Body of pancreas (tissue), 4 donors: ENCODE results near the gene DGKD. TPM values are rescaled to one million over a fixed set of nuclear protein-coding genes. Genes with fewer than 3 reads are reported as not detected.
"Not testable (repeated sequence)": the region's sequence is repeated elsewhere in the genome, so short reads cannot be mapped to it uniquely, and the experiment has no call there.

Source experiments
- ATAC-seq: fragments of 150-250 bp; one replicate; pipeline ENCODE4 v1.9.1; 2016
- DNase-seq, 4 donors: peaks; one replicate each; pipeline ENCODE4 v3.0.0-alpha.2; 2019
- H3K27ac ChIP-seq, 4 donors: fragments of 200-600 bp; sonication (generic); 1 replicate in 3 of 4; 2 replicates in 1 of 4; pipeline versions ENCODE4 v1.5.1 to v1.6.1; 2016 to 2019; ENCODE audit warnings: mild to moderate bottlenecking in 1 of 4, mixed read lengths in 1 of 4, moderate library complexity in 1 of 4
- H3K27me3 ChIP-seq, 2 donors: fragments of 200-600 bp; sonication (generic); one replicate each; pipeline ENCODE4 v1.6.0; 2016; ENCODE audit warnings: mild to moderate bottlenecking in 1 of 2
- H3K36me3 ChIP-seq, 2 donors: fragments of 200-600 bp; sonication (generic); replicated peaks in 1 of 2; 2 replicates each; pipeline ENCODE4 v1.5.1; 2016; ENCODE audit warnings: low read depth in 2 of 2; ENCODE audit not compliant: insufficient read depth in 1 of 2
- H3K4me1 ChIP-seq: fragments of 200-600 bp; sonication (generic); one replicate; pipeline ENCODE4 v1.6.0; 2016
- H3K4me3 ChIP-seq, 2 donors: fragments of 200-600 bp; sonication (generic); 1 replicate in 1 of 2; 2 replicates in 1 of 2; pipeline ENCODE4 v1.5.1; 2016 to 2019
- H3K9me3 ChIP-seq, 3 donors: fragments of 200-600 bp; sonication (generic); 1 replicate in 2 of 3; 2 replicates in 1 of 3; pipeline ENCODE4 v1.5.1; 2016
- CTCF ChIP-seq, 7 experiments: fragments of 450-650 bp in 4 of 7; fragments of 200-600 bp in 3 of 7; sonication (generic) in 3 of 7; IDR thresholded peaks; one replicate each; pipeline ENCODE4 v1.5.1; 2016 to 2019; ENCODE audit warnings: antibody characterized with exemption in 7 of 7
- POLR2A ChIP-seq, 3 donors: fragments of 450-650 bp; IDR thresholded peaks; one replicate each; pipeline ENCODE4 v1.6.1; 2016; ENCODE audit warnings: antibody characterized with exemption in 3 of 3, mild to moderate bottlenecking in 2 of 3
- WGBS, 2 donors: methylation state at CpG; one replicate each; pipeline ENCODE4 v1.1.5; 2017; 5-methylcytosine and 5-hydroxymethylcytosine counted together
- intact Hi-C: fragments of 100-400 bp; cut with DNase I; formaldehyde crosslinking; loops from one replicate; pipeline ENCODE4 v1.15.1; 2023
- total RNA-seq, 2 donors: library from RNA; depleted of rRNA; stranded (reverse); fragments of >200 nt; gene quantifications; one replicate each; pipeline ENCODE4 v1.1.0, GENCODE V29; 2016

Gene DGKD
- total RNA-seq, 2 donors from 2014 or later: 9.1 to 30.3 TPM

GRCh38 chr2:233387667-233388528 lies 33.6 kb downstream of the DGKD start:
- Histone ChIP-seq H3K36me3 (no peaks in the 10 kb centered on the region), H3K27me3 (no peaks in the 10 kb centered on the region), H3K9me3 (no peaks in the 10 kb centered on the region), H3K4me1 (peaks cover 13% of the 10 kb centered on the region), H3K27ac (peak overlapping the region; percentile 13 to 59 (median 42)), H3K4me3 (no peak overlapping the region)
- intact Hi-C loops: no loop called here
- ATAC-seq: peak; percentile 88
- WGBS, 2 donors: 30 to 44% methylated on average over 19 to 25 of the region's 25 CpGs
- TF ChIP-seq POLR2A (IDR thresholded peaks at IDR 0.05) (no peak), CTCF (IDR thresholded peaks at IDR 0.05) (no peak)
- peak; percentile 84 to 89 (median 89) for DNase-seq

- H3K4me1 ChIP-seq: peaks cover 13% of the 10 kb centered on the region
- no peaks in the 10 kb centered on the region for H3K9me3 ChIP-seq
- no peaks in the 10 kb centered on the region for H3K36me3 ChIP-seq
- no peaks in the 10 kb centered on the region for H3K27me3 ChIP-seq
- ATAC-seq (no peak), DNase-seq (no peak)
- no peak for TF ChIP-seq CTCF (IDR thresholded peaks at IDR 0.05)
- no peak for TF ChIP-seq POLR2A (IDR thresholded peaks at IDR 0.05)
- no peak overlapping the region for H3K27ac ChIP-seq
- no peak overlapping the region for H3K4me3 ChIP-seq
- intact Hi-C loops: no loop called here
- WGBS, 2 donors: 90 to 94% methylated on average over 8 of the region's 8 CpGs
Measured at GRCh38 chr2:233389601-233390125, 35.4 kb downstream of the DGKD start.

GRCh38 chr2:233395687-233396086 lies 41.4 kb downstream of the DGKD start:
- ATAC-seq: no peak
- intact Hi-C loops: no loop called here
- 89 to 94% methylated on average over 7 of the region's 7 CpGs for WGBS, 2 donors

GRCh38 chr2:233396726-233397665 lies 42.7 kb downstream of the DGKD start:
- H3K27ac ChIP-seq, ATAC-seq, H3K9me3 ChIP-seq, DNase-seq, H3K4me1 ChIP-seq, H3K36me3 ChIP-seq, H3K4me3 ChIP-seq, H3K27me3 ChIP-seq, intact Hi-C loops: not testable (repeated sequence)
- 83 to 86% methylated on average over 8 to 11 of the region's 12 CpGs for WGBS, 2 donors

More at GRCh38 chr2:233395687-233396086, 41.4 kb downstream of the DGKD start:
- TF ChIP-seq CTCF (IDR thresholded peaks at IDR 0.05) (no peak), POLR2A (IDR thresholded peaks at IDR 0.05) (no peak)
- H3K4me1 ChIP-seq: no peaks in the 10 kb centered on the region
- H3K27ac ChIP-seq: no peak overlapping the region
- no peaks in the 10 kb centered on the region for H3K9me3 ChIP-seq
- no peaks in the 10 kb centered on the region for H3K27me3 ChIP-seq
- no peaks in the 10 kb centered on the region for H3K36me3 ChIP-seq
- H3K4me3 ChIP-seq: no peak overlapping the region
- no peak for DNase-seq
